ENCODE measurements around the gene MOAP1. TPM values are rescaled to one million over a fixed set of nuclear protein-coding genes. Genes with fewer than 3 reads are reported as not detected.
"Not testable (repeated sequence)": the region's sequence is repeated elsewhere in the genome, so short reads cannot be mapped to it uniquely, and the experiment has no call there.

Gene MOAP1
- polyA plus RNA-seq, 2 donors = 5.4 to 12.7 TPM

- Histone ChIP-seq H3K4me3 (ENCODE audit: low read depth in 1 of 2, low read length in 2 of 2) (no peak overlapping the region), H3K27ac (ENCODE audit: low read depth in 2 of 2, low read length in 1 of 2) (no peak overlapping the region), H3K4me1 (ENCODE audit: control insufficient read depth in 2 of 2, insufficient read depth in 2 of 2, low read length in 1 of 2) (peaks cover 0 to 3% of the 10 kb centered on the region in 2 donors), H3K9me3 (ENCODE audit: control insufficient read depth in 2 of 2, insufficient read depth in 1 of 2, low read depth in 1 of 2, low read length in 1 of 2) (no peaks in the 10 kb centered on the region), H3K36me3 (ENCODE audit: control insufficient read depth in 2 of 2, insufficient read depth in 2 of 2, low read length in 1 of 2) (no peaks in the 10 kb centered on the region), H3K27me3 (ENCODE audit: control insufficient read depth in 1 of 2, insufficient read depth in 2 of 2, low read length in 2 of 2) (no peaks in the 10 kb centered on the region)
- WGBS, 2 donors = 38 to 42% methylated on average over 16 of the region's 16 CpGs
These were observed 34.2 kb downstream of the MOAP1 start for GRCh38 chr14:93150227-93151208.

DNA sequence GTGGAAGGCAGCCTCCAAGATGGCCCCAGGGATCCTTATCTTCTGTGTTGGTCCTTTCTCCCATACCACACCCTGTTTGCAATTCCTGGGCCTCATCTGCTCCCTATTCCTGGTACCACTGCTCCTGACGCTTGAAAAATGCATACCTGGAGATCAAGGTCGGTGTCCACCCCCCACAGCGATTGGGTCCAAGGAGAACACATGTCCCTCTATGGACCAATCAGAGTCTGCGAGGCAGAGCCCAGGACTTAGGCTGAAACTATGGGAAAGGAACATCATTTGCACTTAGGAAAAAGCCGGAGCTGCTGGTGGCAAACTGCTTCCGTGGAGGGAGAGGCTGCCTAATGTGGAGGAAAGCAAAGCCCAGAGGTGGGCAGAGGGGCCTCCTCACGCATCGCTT lies 35.7 kb downstream of the MOAP1 start:
- no peak overlapping the region for H3K27ac ChIP-seq (ENCODE audit: low read depth in 2 of 2, low read length in 1 of 2)
- H3K27me3 ChIP-seq (ENCODE audit: control insufficient read depth in 1 of 2, insufficient read depth in 2 of 2, low read length in 2 of 2) = no peaks in the 10 kb centered on the region
- H3K4me1 ChIP-seq (ENCODE audit: control insufficient read depth in 2 of 2, insufficient read depth in 2 of 2, low read length in 1 of 2) = peaks cover 0 to 3% of the 10 kb centered on the region in 2 donors
- no peaks in the 10 kb centered on the region for H3K9me3 ChIP-seq (ENCODE audit: control insufficient read depth in 2 of 2, insufficient read depth in 1 of 2, low read depth in 1 of 2, low read length in 1 of 2)
- 93 to 95% methylated on average over 8 of the region's 8 CpGs for WGBS, 2 donors
- no peaks in the 10 kb centered on the region for H3K36me3 ChIP-seq (ENCODE audit: control insufficient read depth in 2 of 2, insufficient read depth in 2 of 2, low read length in 1 of 2)
- no peak overlapping the region for H3K4me3 ChIP-seq (ENCODE audit: low read depth in 1 of 2, low read length in 2 of 2)

DNA sequence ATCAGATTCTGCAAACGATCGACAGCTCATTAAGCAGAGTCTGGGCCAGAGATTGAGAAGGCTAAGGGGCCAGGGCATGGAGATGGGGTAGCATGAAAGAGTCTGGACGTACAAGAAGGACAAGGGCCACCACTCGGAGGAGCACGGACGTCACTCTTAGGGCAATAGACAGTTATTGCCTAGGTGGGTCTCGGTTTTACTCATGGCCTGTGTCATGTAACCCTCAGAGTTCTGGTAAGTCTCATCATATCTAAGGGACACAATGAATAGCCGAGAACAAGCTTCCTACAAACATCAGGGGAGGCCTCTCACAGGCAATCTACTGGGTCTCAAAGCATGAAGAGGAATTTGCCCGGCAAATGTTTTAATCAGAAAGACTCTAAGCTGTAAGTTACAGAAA lies 38.6 kb downstream of the MOAP1 start:
- whole genome bisulfite sequencing, 2 donors = 75 to 80% methylated on average over 9 of the region's 9 CpGs
- no peaks in the 10 kb centered on the region for H3K9me3 ChIP-seq (ENCODE audit: control insufficient read depth in 2 of 2, insufficient read depth in 1 of 2, low read depth in 1 of 2, low read length in 1 of 2)
- no peak overlapping the region for H3K27ac ChIP-seq (ENCODE audit: low read depth in 2 of 2, low read length in 1 of 2)
- no peak overlapping the region for H3K4me3 ChIP-seq (ENCODE audit: low read depth in 1 of 2, low read length in 2 of 2)
- H3K27me3 ChIP-seq (ENCODE audit: control insufficient read depth in 1 of 2, insufficient read depth in 2 of 2, low read length in 2 of 2) = no peaks in the 10 kb centered on the region
- H3K36me3 ChIP-seq (ENCODE audit: control insufficient read depth in 2 of 2, insufficient read depth in 2 of 2, low read length in 1 of 2) = no peaks in the 10 kb centered on the region
- H3K4me1 ChIP-seq (ENCODE audit: control insufficient read depth in 2 of 2, insufficient read depth in 2 of 2, low read length in 1 of 2) = peaks cover 0 to 3% of the 10 kb centered on the region in 2 donors

DNA sequence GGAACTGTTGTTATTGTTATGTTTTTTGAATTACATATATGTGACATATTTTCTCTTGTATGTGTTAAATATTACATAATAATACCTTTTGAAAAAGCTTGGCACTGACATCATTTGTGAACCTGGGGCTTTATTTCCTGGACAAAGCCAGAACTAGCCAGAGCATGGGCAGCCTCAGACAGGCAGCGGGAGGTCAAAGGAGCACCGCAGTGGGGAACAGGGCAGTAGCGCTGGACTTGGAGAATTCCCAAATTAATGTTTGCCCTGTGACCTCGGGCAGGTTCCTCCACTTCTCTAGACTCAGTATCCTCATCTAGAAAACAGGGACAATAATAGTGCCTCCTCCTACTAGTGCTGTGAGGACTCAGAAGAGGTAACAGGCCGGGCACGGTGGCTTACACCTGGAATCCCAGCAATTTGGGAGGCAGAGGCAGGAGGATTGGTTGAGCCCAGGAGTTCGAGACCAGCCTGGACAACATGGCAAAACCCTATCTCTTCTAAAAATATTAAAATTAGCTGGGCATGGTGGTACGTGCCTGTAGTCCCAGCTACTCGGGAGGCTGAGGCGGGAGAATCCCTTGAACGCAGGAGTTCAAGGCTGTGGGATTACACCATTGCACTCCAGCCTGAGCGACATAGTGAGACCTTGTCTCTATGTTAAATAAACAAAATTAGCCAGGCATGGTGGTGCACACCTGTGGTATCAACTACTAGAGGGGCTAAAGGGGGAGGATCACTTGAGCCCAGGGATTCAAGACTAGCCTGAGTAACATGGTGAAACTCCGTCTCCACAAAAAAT lies 41.6 kb downstream of the MOAP1 start:
- Histone ChIP-seq H3K27me3 (ENCODE audit: control insufficient read depth in 1 of 2, insufficient read depth in 2 of 2, low read length in 2 of 2) (no peaks in the 10 kb centered on the region), H3K4me3 (ENCODE audit: low read depth in 1 of 2, low read length in 2 of 2) (no peak overlapping the region), H3K9me3 (ENCODE audit: control insufficient read depth in 2 of 2, insufficient read depth in 1 of 2, low read depth in 1 of 2, low read length in 1 of 2) (no peaks in the 10 kb centered on the region), H3K4me1 (ENCODE audit: control insufficient read depth in 2 of 2, insufficient read depth in 2 of 2, low read length in 1 of 2) (no peaks in the 10 kb centered on the region), H3K27ac (ENCODE audit: low read depth in 2 of 2, low read length in 1 of 2) (no peak overlapping the region), H3K36me3 (ENCODE audit: control insufficient read depth in 2 of 2, insufficient read depth in 2 of 2, low read length in 1 of 2) (no peaks in the 10 kb centered on the region)
- 73 to 74% methylated on average over 13 of the region's 13 CpGs for WGBS, 2 donors

DNA sequence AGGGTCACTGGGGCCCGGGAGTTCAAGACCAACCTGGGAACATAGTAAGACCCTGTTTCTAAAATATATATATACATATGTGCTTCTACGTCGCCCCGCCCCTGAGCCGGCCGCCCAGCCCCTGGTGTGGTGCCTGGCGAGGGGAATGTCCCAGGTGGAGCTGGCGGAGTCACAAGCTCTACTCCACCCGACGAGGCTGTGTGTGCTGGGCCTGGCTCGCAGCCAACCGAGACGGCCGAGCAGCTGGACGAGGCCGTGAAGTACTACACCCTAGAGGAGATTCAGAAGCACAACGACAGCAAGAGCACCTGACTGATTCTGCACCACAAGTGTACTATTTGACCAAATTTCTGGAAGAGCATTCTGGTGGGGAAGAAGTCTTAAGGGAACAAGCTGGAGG lies 46.8 kb downstream of the MOAP1 start:
- H3K27ac ChIP-seq (ENCODE audit: low read depth in 2 of 2, low read length in 1 of 2) = no peak overlapping the region
- H3K9me3 ChIP-seq (ENCODE audit: control insufficient read depth in 2 of 2, insufficient read depth in 1 of 2, low read depth in 1 of 2, low read length in 1 of 2) = no peaks in the 10 kb centered on the region
- H3K27me3 ChIP-seq (ENCODE audit: control insufficient read depth in 1 of 2, insufficient read depth in 2 of 2, low read length in 2 of 2) = no peaks in the 10 kb centered on the region
- 36% methylated on average over 17 of the region's 17 CpGs for WGBS, 2 donors
- H3K4me3 ChIP-seq (ENCODE audit: low read depth in 1 of 2, low read length in 2 of 2) = no peak overlapping the region
- no peaks in the 10 kb centered on the region for H3K4me1 ChIP-seq (ENCODE audit: control insufficient read depth in 2 of 2, insufficient read depth in 2 of 2, low read length in 1 of 2)
- H3K36me3 ChIP-seq (ENCODE audit: control insufficient read depth in 2 of 2, insufficient read depth in 2 of 2, low read length in 1 of 2) = no peaks in the 10 kb centered on the region

GRCh38 chr14:93136508-93136907 lies 48.2 kb downstream of the MOAP1 start:
- not testable (repeated sequence) for H3K4me1 ChIP-seq (ENCODE audit: control insufficient read depth in 2 of 2, insufficient read depth in 2 of 2, low read length in 1 of 2); H3K4me3 ChIP-seq (ENCODE audit: low read depth in 1 of 2, low read length in 2 of 2); H3K36me3 ChIP-seq (ENCODE audit: control insufficient read depth in 2 of 2, insufficient read depth in 2 of 2, low read length in 1 of 2); H3K27me3 ChIP-seq (ENCODE audit: control insufficient read depth in 1 of 2, insufficient read depth in 2 of 2, low read length in 2 of 2); H3K9me3 ChIP-seq (ENCODE audit: control insufficient read depth in 2 of 2, insufficient read depth in 1 of 2, low read depth in 1 of 2, low read length in 1 of 2); H3K27ac ChIP-seq (ENCODE audit: low read depth in 2 of 2, low read length in 1 of 2)
- 82 to 88% methylated on average over 13 of the region's 13 CpGs for WGBS, 2 donors

GRCh38 chr14:93136009-93136408 lies 48.7 kb downstream of the MOAP1 start:
- H3K4me1 ChIP-seq (ENCODE audit: control insufficient read depth in 2 of 2, insufficient read depth in 2 of 2, low read length in 1 of 2) = no peaks in the 10 kb centered on the region
- H3K27ac ChIP-seq (ENCODE audit: low read depth in 2 of 2, low read length in 1 of 2) = no peak overlapping the region
- WGBS, 2 donors = 43 to 51% methylated on average over 8 of the region's 8 CpGs
- H3K9me3 ChIP-seq (ENCODE audit: control insufficient read depth in 2 of 2, insufficient read depth in 1 of 2, low read depth in 1 of 2, low read length in 1 of 2) = no peaks in the 10 kb centered on the region
- no peak overlapping the region for H3K4me3 ChIP-seq (ENCODE audit: low read depth in 1 of 2, low read length in 2 of 2)
- H3K36me3 ChIP-seq (ENCODE audit: control insufficient read depth in 2 of 2, insufficient read depth in 2 of 2, low read length in 1 of 2) = no peaks in the 10 kb centered on the region
- no peaks in the 10 kb centered on the region for H3K27me3 ChIP-seq (ENCODE audit: control insufficient read depth in 1 of 2, insufficient read depth in 2 of 2, low read length in 2 of 2)

- no peaks in the 10 kb centered on the region for H3K27me3 ChIP-seq (ENCODE audit: control insufficient read depth in 1 of 2, insufficient read depth in 2 of 2, low read length in 2 of 2)
- H3K36me3 ChIP-seq (ENCODE audit: control insufficient read depth in 2 of 2, insufficient read depth in 2 of 2, low read length in 1 of 2) = no peaks in the 10 kb centered on the region
- H3K4me1 ChIP-seq (ENCODE audit: control insufficient read depth in 2 of 2, insufficient read depth in 2 of 2, low read length in 1 of 2) = no peaks in the 10 kb centered on the region
- no peaks in the 10 kb centered on the region for H3K9me3 ChIP-seq (ENCODE audit: control insufficient read depth in 2 of 2, insufficient read depth in 1 of 2, low read depth in 1 of 2, low read length in 1 of 2)
- WGBS, 2 donors = 67 to 75% methylated on average over 5 of the region's 5 CpGs
- no peak overlapping the region for H3K4me3 ChIP-seq (ENCODE audit: low read depth in 1 of 2, low read length in 2 of 2)
- no peak overlapping the region for H3K27ac ChIP-seq (ENCODE audit: low read depth in 2 of 2, low read length in 1 of 2)
These were observed 49.3 kb downstream of the MOAP1 start for GRCh38 chr14:93135399-93135798.

- Histone ChIP-seq H3K27me3 (ENCODE audit: control insufficient read depth in 1 of 2, insufficient read depth in 2 of 2, low read length in 2 of 2) (no peaks in the 10 kb centered on the region), H3K36me3 (ENCODE audit: control insufficient read depth in 2 of 2, insufficient read depth in 2 of 2, low read length in 1 of 2) (no peaks in the 10 kb centered on the region), H3K4me1 (ENCODE audit: control insufficient read depth in 2 of 2, insufficient read depth in 2 of 2, low read length in 1 of 2) (no peaks in the 10 kb centered on the region), H3K27ac (ENCODE audit: low read depth in 2 of 2, low read length in 1 of 2) (no peak overlapping the region), H3K9me3 (ENCODE audit: control insufficient read depth in 2 of 2, insufficient read depth in 1 of 2, low read depth in 1 of 2, low read length in 1 of 2) (no peaks in the 10 kb centered on the region), H3K4me3 (ENCODE audit: low read depth in 1 of 2, low read length in 2 of 2) (no peak overlapping the region)
- WGBS, 2 donors = 32 to 48% methylated on average over 8 of the region's 8 CpGs
These were observed 51.2 kb downstream of the MOAP1 start for GRCh38 chr14:93133464-93133863.
